Measurements from ENCODE around the gene IFFO2. TPM values are rescaled to one million over a fixed set of nuclear protein-coding genes. Genes with fewer than 3 reads are reported as not detected.

The IFFO2 gene
- polyA plus RNA-seq, 1 of the 3 experiments (the other 2 are of a cell fraction), result 10.5 TPM

DNA sequence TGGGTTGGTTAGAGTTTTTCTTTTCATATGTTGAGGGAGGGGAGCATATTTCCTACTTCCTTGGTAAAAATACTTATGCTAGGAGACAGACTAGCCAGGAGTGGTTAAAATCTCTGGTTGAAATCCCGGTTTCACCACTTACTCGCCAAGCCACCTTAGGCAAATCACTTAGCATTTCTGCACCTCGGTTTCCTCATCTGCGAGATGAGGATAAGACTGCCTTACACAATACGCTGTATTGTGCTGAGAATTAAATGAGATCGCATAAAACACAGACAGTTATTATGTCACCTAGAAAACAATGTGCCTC lies 1.4 kb downstream of the IFFO2 start:
- no peaks in the 10 kb centered on the region for H3K27me3 ChIP-seq (ENCODE audit: insufficient read depth)
- H4K20me1 ChIP-seq (ENCODE audit: insufficient read depth), result peaks cover 21% of the 10 kb centered on the region
- POLR2A ChIA-PET, result interaction anchor here (1.5 kb wide), 1 partner anchor 31 kb away, joined by 6 read pairs; no protein-coding TSS in a partner anchor
- H3K79me2 ChIP-seq (ENCODE audit: insufficient read depth), result peaks cover 56% of the 10 kb centered on the region
- H3K4me1 ChIP-seq (ENCODE audit: control insufficient read depth in 1 of 2, insufficient read depth in 2 of 2, low read depth in 1 of 2, low read length in 1 of 2), result peaks cover 5 to 21% of the 10 kb centered on the region in 2 experiments; a peak in 2 of 4 replicates
- H3F3A ChIP-seq (replicated peaks; ENCODE audit: insufficient read depth), result no peaks in the 10 kb centered on the region
- H3K9me3 ChIP-seq, result no peaks in the 10 kb centered on the region
- H3K27ac ChIP-seq (ENCODE audit: low read depth in 2 of 2, low read length in 1 of 2), result no peak overlapping the region
- H3K9ac ChIP-seq, result peak overlapping the region; percentile 48; the same call in 1 of the 2 replicates
- CTCF ChIA-PET, result interaction anchor here (0.6 to 4.2 kb wide), 9 partner anchors 8 to 153 kb away, joined by 3 to 33 read pairs (median 5); no protein-coding TSS in a partner anchor
- TF ChIP-seq, protein P1, sequence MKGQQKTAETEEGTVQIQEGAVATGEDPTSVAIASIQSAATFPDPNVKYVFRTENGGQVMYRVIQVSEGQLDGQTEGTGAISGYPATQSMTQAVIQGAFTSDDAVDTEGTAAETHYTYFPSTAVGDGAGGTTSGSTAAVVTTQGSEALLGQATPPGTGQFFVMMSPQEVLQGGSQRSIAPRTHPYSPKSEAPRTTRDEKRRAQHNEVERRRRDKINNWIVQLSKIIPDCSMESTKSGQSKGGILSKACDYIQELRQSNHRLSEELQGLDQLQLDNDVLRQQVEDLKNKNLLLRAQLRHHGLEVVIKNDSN (IDR thresholded peaks at IDR 0.05; ENCODE audit: borderline replicate concordance, low read depth), result no peak
- TF ChIP-seq, protein P2, sequence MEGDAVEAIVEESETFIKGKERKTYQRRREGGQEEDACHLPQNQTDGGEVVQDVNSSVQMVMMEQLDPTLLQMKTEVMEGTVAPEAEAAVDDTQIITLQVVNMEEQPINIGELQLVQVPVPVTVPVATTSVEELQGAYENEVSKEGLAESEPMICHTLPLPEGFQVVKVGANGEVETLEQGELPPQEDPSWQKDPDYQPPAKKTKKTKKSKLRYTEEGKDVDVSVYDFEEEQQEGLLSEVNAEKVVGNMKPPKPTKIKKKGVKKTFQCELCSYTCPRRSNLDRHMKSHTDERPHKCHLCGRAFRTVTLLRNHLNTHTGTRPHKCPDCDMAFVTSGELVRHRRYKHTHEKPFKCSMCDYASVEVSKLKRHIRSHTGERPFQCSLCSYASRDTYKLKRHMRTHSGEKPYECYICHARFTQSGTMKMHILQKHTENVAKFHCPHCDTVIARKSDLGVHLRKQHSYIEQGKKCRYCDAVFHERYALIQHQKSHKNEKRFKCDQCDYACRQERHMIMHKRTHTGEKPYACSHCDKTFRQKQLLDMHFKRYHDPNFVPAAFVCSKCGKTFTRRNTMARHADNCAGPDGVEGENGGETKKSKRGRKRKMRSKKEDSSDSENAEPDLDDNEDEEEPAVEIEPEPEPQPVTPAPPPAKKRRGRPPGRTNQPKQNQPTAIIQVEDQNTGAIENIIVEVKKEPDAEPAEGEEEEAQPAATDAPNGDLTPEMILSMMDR (IDR thresholded peaks at IDR 0.05), result no peak
- no peak for TF ChIP-seq ELF1 (IDR thresholded peaks at IDR 0.05)
- TF ChIP-seq MXI1 (IDR thresholded peaks at IDR 0.05; ENCODE audit: low read depth, low read length), result no peak
- TF ChIP-seq, protein P3, sequence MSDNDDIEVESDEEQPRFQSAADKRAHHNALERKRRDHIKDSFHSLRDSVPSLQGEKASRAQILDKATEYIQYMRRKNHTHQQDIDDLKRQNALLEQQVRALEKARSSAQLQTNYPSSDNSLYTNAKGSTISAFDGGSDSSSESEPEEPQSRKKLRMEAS (IDR thresholded peaks at IDR 0.05; ENCODE audit: low read depth), result no peak
- TF ChIP-seq TEAD4 (IDR thresholded peaks at IDR 0.05; ENCODE audit: borderline replicate concordance, insufficient read depth), result no peak
- TF ChIP-seq RCOR1 (IDR thresholded peaks at IDR 0.05; ENCODE audit: low read length), result no peak
- TF ChIP-seq RXRA (IDR thresholded peaks at IDR 0.05; ENCODE audit: borderline replicate concordance, low read depth), result no peak
- peak overlapping the region; percentile 72 to 77 for H3K4me3 ChIP-seq (ENCODE audit: low read depth in 2 of 2, low read length in 1 of 2)
- H3K36me3 ChIP-seq (replicated peaks in 1 of 2; ENCODE audit: control insufficient read depth in 1 of 2, insufficient read depth in 2 of 2, low read length in 1 of 2), result peaks cover 0 to 9% of the 10 kb centered on the region in 2 experiments
- no peak overlapping the region for H2AFZ ChIP-seq (ENCODE audit: low read depth)
- no peaks in the 10 kb centered on the region for H3K9me2 ChIP-seq
- peak overlapping the region; percentile 96 for H3K4me2 ChIP-seq
- WGBS (ENCODE audit: low lambda C conversion rate), result 71% methylated on average over 6 of the region's 6 CpGs
- DNase-seq, result no peak

DNA sequence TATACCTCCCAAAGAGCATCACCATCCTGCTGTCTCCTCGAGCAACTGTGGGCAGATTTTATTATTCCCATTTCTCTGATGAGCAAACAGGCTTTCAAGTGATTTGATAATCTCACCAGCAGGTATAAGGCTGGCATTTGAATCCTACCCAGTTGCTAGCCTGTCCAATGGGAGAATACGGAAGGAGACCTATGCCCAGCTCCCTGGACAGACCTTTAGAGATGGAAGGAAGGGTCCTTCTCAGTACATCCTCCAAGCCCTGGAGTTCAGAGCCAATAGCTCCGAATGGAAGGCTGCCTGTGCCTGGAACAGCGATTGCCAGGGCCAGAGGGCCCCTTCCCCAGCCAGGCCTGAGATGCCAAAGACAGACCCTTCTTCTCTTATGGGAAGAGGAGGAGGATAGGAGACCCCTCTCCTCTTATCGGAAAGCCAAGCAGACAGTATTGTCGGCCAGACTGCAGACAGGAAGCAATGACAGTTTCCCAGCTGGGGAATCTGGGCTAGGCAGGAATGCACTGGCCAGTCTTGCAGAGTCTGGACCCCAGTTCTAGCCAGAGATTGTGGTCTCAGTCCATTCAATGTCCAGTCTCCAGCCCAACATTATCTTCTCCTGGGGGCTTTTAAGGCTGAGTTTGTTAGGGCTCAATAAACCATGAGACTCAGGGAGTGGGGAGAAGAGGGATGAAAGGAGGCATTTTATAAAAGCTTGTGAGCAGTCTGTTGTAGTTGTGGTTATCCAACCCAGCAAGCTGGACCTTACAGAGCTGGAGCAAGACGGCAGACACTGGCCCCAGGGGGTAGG lies 2.0 kb downstream of the IFFO2 start:
- DNase-seq, result no peak
- H3K36me3 ChIP-seq (replicated peaks in 1 of 2; ENCODE audit: control insufficient read depth in 1 of 2, insufficient read depth in 2 of 2, low read length in 1 of 2), result peaks cover 0 to 9% of the 10 kb centered on the region in 2 experiments
- H3K4me1 ChIP-seq (ENCODE audit: control insufficient read depth in 1 of 2, insufficient read depth in 2 of 2, low read depth in 1 of 2, low read length in 1 of 2), result peaks cover 11 to 21% of the 10 kb centered on the region in 2 experiments; a peak in 2 of 4 replicates
- peak overlapping the region; percentile 48; the same call in 1 of the 2 replicates for H3K9ac ChIP-seq
- H3K79me2 ChIP-seq (ENCODE audit: insufficient read depth), result peaks cover 63% of the 10 kb centered on the region
- ChIA-PET POLR2A (no interaction called here), CTCF (interaction anchor here (1.0 to 4.2 kb wide), 7 partner anchors 17 to 357 kb away, joined by 3 to 33 read pairs (median 6); no protein-coding TSS in a partner anchor)
- H3K9me2 ChIP-seq, result no peaks in the 10 kb centered on the region
- peaks cover 21% of the 10 kb centered on the region for H4K20me1 ChIP-seq (ENCODE audit: insufficient read depth)
- 74% methylated on average over 7 of the region's 7 CpGs for WGBS (ENCODE audit: low lambda C conversion rate)
- H3F3A ChIP-seq (replicated peaks; ENCODE audit: insufficient read depth), result peaks cover 4% of the 10 kb centered on the region
- no peak overlapping the region for H2AFZ ChIP-seq (ENCODE audit: low read depth)
- peak overlapping the region; percentile 72 to 77; a peak in 3 of 4 replicates for H3K4me3 ChIP-seq (ENCODE audit: low read depth in 2 of 2, low read length in 1 of 2)
- no peaks in the 10 kb centered on the region for H3K27me3 ChIP-seq (ENCODE audit: insufficient read depth)
- H3K4me2 ChIP-seq, result peak overlapping the region; percentile 96
- H3K27ac ChIP-seq (ENCODE audit: low read depth in 2 of 2, low read length in 1 of 2), result no peak overlapping the region
- H3K9me3 ChIP-seq, result no peaks in the 10 kb centered on the region
- no peak for TF ChIP-seq RCOR1 (IDR thresholded peaks at IDR 0.05; ENCODE audit: low read length)
- TF ChIP-seq, protein P4, sequence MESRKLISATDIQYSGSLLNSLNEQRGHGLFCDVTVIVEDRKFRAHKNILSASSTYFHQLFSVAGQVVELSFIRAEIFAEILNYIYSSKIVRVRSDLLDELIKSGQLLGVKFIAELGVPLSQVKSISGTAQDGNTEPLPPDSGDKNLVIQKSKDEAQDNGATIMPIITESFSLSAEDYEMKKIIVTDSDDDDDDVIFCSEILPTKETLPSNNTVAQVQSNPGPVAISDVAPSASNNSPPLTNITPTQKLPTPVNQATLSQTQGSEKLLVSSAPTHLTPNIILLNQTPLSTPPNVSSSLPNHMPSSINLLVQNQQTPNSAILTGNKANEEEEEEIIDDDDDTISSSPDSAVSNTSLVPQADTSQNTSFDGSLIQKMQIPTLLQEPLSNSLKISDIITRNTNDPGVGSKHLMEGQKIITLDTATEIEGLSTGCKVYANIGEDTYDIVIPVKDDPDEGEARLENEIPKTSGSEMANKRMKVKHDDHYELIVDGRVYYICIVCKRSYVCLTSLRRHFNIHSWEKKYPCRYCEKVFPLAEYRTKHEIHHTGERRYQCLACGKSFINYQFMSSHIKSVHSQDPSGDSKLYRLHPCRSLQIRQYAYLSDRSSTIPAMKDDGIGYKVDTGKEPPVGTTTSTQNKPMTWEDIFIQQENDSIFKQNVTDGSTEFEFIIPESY (IDR thresholded peaks at IDR 0.05; ENCODE audit: borderline replicate concordance, low read depth), result no peak
- TF ChIP-seq NFIC (IDR thresholded peaks at IDR 0.05; ENCODE audit: borderline replicate concordance), result no peak
- TF ChIP-seq FOXM1 (IDR thresholded peaks at IDR 0.05; ENCODE audit: low read depth), result no peak
- no peak for TF ChIP-seq TCF12 (IDR thresholded peaks at IDR 0.05)
- no peak for TF ChIP-seq FOXJ3 (CRISPR knock-in tag; IDR thresholded peaks at IDR 0.05)
- TF ChIP-seq FOSL2 (IDR thresholded peaks at IDR 0.05; ENCODE audit: borderline replicate concordance, low read depth), result no peak
- TF ChIP-seq TEAD4 (IDR thresholded peaks at IDR 0.05; ENCODE audit: borderline replicate concordance, insufficient read depth), result no peak
- TF ChIP-seq EZH2phosphoT487 (IDR thresholded peaks at IDR 0.05; ENCODE audit: borderline replicate concordance, low read depth), result no peak
- no peak for TF ChIP-seq MEF2A (IDR thresholded peaks at IDR 0.05; ENCODE audit: borderline replicate concordance, low read depth)
- TF ChIP-seq, protein P5, sequence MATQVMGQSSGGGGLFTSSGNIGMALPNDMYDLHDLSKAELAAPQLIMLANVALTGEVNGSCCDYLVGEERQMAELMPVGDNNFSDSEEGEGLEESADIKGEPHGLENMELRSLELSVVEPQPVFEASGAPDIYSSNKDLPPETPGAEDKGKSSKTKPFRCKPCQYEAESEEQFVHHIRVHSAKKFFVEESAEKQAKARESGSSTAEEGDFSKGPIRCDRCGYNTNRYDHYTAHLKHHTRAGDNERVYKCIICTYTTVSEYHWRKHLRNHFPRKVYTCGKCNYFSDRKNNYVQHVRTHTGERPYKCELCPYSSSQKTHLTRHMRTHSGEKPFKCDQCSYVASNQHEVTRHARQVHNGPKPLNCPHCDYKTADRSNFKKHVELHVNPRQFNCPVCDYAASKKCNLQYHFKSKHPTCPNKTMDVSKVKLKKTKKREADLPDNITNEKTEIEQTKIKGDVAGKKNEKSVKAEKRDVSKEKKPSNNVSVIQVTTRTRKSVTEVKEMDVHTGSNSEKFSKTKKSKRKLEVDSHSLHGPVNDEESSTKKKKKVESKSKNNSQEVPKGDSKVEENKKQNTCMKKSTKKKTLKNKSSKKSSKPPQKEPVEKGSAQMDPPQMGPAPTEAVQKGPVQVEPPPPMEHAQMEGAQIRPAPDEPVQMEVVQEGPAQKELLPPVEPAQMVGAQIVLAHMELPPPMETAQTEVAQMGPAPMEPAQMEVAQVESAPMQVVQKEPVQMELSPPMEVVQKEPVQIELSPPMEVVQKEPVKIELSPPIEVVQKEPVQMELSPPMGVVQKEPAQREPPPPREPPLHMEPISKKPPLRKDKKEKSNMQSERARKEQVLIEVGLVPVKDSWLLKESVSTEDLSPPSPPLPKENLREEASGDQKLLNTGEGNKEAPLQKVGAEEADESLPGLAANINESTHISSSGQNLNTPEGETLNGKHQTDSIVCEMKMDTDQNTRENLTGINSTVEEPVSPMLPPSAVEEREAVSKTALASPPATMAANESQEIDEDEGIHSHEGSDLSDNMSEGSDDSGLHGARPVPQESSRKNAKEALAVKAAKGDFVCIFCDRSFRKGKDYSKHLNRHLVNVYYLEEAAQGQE (IDR thresholded peaks at IDR 0.05; ENCODE audit: low read depth, low read length), result no peak
- TF ChIP-seq POLR2AphosphoS5 (IDR thresholded peaks at IDR 0.05; ENCODE audit: low read depth, low read length), result no peak

Measured in SK-N-SH (cell line).